Astrocyte of the cerebellum (primary cell): Measurements from ENCODE around the gene MSL2.
"Not testable (repeated sequence)": the region's sequence is repeated elsewhere in the genome, so short reads cannot be mapped to it uniquely, and the experiment has no call there.

ENCODE experiments used
- DNase-seq: peaks from one replicate; pipeline ENCODE4 v3.0.0-alpha.2; 2011; ENCODE audit warnings: low read depth
- H3K4me3 ChIP-seq: 2 replicates; pipeline ENCODE4 v1.5.1; 2011; ENCODE audit warnings: mild to moderate bottlenecking, low read depth, low read length, moderate library complexity
- in situ Hi-C: cut with HindIII; loops from 2 replicates; pipeline ENCODE4 v1.10.0; 2017; ENCODE audit warnings: low sequenced_read_pairs
- TF ChIP-seq, protein P1 (sequence below): IDR thresholded peaks from 2 replicates; pipeline ENCODE4 v1.5.1; 2012; ENCODE audit warnings: low read length, low read depth, moderate library complexity, mild to moderate bottlenecking; ENCODE audit errors: missing control alignments

MSL2 gene

DNA sequence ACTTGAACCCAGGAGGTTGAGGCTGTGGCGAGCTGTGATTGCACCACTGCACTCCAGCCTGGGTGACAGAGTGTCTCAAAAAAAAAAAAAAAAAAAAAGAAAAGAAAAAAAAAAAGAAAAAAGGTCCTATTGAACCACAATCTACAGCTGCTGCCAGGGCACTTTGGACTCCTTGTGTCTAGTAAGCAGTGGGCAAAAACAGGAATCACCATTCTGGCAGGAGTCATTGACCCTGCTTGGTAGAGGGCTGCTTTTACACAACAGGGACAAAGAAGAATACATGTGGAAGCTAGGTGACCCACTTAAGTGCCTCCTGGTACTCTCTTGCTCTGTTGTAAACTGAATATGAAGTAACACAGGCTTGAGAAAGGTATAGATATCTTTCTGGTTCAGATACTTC lies 39.4 kb upstream of the MSL2 start:
- DNase-seq = no peak
- in situ Hi-C loops = no loop called here
- TF ChIP-seq, protein P1, sequence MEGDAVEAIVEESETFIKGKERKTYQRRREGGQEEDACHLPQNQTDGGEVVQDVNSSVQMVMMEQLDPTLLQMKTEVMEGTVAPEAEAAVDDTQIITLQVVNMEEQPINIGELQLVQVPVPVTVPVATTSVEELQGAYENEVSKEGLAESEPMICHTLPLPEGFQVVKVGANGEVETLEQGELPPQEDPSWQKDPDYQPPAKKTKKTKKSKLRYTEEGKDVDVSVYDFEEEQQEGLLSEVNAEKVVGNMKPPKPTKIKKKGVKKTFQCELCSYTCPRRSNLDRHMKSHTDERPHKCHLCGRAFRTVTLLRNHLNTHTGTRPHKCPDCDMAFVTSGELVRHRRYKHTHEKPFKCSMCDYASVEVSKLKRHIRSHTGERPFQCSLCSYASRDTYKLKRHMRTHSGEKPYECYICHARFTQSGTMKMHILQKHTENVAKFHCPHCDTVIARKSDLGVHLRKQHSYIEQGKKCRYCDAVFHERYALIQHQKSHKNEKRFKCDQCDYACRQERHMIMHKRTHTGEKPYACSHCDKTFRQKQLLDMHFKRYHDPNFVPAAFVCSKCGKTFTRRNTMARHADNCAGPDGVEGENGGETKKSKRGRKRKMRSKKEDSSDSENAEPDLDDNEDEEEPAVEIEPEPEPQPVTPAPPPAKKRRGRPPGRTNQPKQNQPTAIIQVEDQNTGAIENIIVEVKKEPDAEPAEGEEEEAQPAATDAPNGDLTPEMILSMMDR = no peak
- H3K4me3 ChIP-seq = no peak overlapping the region

DNA sequence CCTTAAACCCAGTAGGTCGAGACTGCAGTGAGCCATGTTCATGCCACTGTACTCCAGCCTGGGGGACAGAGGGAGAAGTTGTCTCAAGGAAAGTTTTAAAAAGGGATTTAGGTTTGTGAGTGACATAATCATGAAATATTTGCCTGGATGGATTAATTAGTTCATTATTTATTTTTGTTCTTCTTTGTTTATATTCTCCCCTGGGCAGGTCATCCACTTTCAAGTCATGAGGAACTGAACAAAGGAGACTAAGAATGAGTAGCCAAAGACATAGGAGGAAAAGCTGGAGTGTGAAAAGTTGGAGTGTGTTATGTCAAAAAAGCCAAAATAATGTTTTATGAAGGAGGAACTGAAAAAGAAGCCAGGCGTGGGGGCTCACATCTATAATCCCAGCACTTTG lies 36.3 kb upstream of the MSL2 start:
- no peak overlapping the region for H3K4me3 ChIP-seq
- TF ChIP-seq, protein P1 = no peak
- in situ Hi-C loops = no loop called here
- DNase-seq = no peak

DNA sequence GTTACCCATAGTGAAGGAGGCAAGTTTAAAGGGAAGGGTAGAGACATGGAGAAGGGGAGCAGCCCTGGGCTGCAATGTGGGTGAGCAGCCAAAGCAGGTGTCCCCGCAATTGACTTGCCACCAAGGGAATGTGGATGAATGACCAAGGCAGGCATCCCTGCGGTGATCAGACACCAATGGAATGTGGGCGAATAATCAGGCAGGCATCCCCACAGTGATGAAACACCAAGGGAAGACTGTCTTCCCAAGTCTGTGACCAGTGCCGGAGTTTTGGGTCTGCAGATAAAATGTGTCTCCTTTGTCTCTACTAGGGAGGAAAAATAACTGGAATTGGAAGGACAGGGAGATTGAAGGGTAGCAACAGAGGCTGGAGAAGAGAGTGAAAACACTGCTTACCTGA lies 26.6 kb upstream of the MSL2 start:
- H3K4me3 ChIP-seq, in situ Hi-C loops, DNase-seq: not testable (repeated sequence)

DNA sequence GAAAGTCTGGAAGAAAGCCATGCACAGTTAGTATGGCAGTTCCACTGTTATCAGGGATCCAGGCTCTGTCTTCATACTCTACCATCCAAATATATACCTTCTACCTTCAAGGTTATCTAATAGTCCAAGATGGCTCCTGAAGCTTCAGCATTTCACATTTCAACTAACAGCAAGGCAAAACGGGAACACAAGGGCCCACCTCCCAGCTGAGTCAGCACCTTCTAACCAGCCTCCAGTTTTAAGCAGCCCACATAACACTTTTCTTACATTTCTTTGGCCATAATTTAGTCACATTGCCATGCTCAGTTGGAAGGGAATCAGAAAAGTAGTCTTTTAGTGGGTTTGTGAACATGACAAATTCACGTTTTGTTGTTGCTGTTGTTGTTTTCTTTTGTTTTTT lies 15.4 kb upstream of the MSL2 start:
- TF ChIP-seq, protein P1 = no peak
- in situ Hi-C loops = no loop called here
- no peak for DNase-seq

DNA sequence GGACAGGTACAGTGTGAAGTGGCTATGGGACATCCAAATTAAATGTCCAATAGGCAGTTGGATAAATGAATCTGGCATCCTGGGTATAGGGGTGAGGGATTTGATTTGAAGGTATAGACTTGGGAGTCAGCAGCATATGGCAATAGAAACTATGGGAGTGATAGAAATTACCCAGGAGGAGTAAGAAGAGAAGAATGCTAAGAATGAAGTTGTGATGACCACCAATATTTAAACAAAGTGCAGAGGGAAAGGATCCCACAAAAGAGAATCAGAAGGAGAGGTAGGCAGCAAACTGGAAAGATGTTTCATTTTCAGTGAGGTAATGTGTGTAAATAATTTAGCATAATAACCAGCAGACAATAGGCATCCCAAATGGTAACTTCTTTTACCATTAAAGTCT lies 13.8 kb upstream of the MSL2 start:
- TF ChIP-seq, protein P1 = no peak
- in situ Hi-C loops = no loop called here
- no peak overlapping the region for H3K4me3 ChIP-seq
- DNase-seq = no peak

More for the DNA sequence above, 15.4 kb upstream of the MSL2 start:
- no peak overlapping the region for H3K4me3 ChIP-seq

GRCh38 chr3:136207489-136208115 lies 11.5 kb upstream of the MSL2 start:
- TF ChIP-seq, protein P1 = no peak
- no peak for DNase-seq
- no peak overlapping the region for H3K4me3 ChIP-seq

DNA sequence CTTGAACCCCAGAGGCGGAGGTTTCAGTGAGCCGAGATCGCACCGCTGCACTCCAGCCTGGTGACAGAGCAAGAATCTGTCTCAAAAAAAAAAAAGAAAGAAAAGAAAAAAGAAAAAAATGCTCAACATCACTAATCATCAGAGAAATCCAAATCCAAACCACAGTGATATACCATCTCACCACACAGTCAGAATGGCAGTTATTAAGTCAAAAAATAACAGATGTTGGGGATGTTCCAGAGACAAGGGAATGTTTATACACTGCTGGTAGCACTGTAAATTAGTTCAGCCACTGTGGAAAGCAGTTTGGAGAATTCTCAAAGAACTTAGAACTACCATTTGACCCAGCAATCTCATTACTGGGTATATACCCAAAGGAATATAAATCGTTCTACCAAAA lies 3.1 kb upstream of the MSL2 start:
- DNase-seq, in situ Hi-C loops, H3K4me3 ChIP-seq: not testable (repeated sequence)

More at GRCh38 chr3:136207489-136208115, 11.5 kb upstream of the MSL2 start:
- in situ Hi-C loops = no loop called here

- H3K4me3 ChIP-seq, DNase-seq, in situ Hi-C loops: not testable (repeated sequence)
These were observed 2.4 kb upstream of the MSL2 start for GRCh38 chr3:136198462-136199078.
